Cerebellar cortex (tissue), 1 donor: Measurements from ENCODE around the gene USP26.
A peak's percentile ranks its signal among the peaks of the same experiment; 100 is the strongest.
"Not testable (repeated sequence)": the region's sequence is repeated elsewhere in the genome, so short reads cannot be mapped to it uniquely, and the experiment has no call there.

Source experiments
- DNase-seq: peaks from one replicate; pipeline ENCODE4 v3.0.0-alpha.2; 2015; ENCODE audit warnings: low spot score

USP26 gene, protein sequence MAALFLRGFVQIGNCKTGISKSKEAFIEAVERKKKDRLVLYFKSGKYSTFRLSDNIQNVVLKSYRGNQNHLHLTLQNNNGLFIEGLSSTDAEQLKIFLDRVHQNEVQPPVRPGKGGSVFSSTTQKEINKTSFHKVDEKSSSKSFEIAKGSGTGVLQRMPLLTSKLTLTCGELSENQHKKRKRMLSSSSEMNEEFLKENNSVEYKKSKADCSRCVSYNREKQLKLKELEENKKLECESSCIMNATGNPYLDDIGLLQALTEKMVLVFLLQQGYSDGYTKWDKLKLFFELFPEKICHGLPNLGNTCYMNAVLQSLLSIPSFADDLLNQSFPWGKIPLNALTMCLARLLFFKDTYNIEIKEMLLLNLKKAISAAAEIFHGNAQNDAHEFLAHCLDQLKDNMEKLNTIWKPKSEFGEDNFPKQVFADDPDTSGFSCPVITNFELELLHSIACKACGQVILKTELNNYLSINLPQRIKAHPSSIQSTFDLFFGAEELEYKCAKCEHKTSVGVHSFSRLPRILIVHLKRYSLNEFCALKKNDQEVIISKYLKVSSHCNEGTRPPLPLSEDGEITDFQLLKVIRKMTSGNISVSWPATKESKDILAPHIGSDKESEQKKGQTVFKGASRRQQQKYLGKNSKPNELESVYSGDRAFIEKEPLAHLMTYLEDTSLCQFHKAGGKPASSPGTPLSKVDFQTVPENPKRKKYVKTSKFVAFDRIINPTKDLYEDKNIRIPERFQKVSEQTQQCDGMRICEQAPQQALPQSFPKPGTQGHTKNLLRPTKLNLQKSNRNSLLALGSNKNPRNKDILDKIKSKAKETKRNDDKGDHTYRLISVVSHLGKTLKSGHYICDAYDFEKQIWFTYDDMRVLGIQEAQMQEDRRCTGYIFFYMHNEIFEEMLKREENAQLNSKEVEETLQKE

DNA sequence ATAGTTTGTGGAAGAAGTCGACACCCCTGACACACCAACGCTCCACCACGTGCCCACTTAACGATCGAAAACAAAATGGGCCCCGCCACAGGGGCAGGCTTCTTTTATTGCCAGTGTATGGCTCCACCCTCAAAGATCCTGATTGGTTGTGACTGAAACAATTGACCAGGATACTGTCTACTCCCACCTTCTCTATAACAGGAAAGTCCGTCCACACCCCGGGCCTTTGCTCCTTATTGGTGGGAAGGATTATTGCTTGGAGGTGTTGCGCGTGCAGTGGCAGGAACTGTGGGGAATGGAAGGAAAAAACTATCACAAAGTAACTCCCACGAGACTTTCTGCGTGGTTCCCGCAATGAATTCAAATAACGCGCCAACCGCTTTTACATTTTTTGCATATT, at the start of gene USP26:
Gene USP26 (minus strand): TSS at position 79 of the 400 bp plus-strand sequence. CDS start 68,889 bp downstream, outside the sequence.
- no peak for DNase-seq

- DNase-seq: no peak
Measured at GRCh38 chrX:133134282-133134681, 37.4 kb upstream of the USP26 start.

DNA sequence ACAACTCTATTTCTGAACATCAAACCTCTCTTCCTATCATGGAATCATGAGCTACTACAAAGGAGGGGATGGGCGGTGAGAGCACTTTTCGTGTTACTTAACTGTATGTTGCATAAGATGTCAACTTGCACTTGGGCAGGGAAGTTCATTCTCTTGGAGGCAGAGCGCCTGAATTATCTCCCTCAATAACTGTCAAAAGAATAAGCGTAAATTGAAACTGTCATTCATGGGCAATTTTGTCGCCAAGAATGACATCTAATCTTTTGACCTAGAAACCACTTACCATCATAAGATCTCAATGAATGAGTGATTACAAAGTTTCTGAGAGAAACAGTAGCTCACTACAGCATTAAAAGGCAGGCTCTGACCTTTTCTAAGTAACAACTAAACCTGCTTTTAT, 23.5 kb upstream of the USP26 start:
- DNase-seq: no peak

DNA sequence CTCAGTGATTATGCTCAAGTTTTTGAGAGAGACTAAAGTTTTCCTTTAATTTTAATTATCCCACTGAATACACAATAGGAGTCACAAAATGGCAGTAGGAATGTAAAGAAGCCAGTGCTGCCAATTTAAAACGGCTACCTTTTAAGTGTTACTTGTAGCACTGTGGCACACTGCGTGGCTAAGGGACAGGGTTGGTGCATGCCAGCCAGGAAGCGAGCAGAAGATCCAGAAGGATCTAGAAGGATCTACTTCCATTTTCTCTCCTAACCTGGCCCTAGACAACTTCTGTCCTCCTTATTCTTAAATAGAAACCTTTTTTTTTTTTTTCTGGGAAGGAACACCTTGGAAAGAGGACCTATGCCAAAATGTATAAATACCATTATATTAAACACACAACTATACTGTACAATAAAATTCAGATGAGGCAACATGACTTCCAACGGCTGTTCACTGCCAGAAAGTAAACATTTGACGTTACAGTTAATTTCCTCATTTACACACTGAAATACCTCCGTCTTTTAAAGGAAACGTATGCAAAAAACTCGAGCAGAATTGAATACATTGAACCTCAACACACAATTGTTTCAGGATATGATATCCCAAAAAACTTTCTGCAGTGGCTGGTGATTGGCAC, 2.7 kb downstream of the USP26 start:
- no peak for DNase-seq

DNA sequence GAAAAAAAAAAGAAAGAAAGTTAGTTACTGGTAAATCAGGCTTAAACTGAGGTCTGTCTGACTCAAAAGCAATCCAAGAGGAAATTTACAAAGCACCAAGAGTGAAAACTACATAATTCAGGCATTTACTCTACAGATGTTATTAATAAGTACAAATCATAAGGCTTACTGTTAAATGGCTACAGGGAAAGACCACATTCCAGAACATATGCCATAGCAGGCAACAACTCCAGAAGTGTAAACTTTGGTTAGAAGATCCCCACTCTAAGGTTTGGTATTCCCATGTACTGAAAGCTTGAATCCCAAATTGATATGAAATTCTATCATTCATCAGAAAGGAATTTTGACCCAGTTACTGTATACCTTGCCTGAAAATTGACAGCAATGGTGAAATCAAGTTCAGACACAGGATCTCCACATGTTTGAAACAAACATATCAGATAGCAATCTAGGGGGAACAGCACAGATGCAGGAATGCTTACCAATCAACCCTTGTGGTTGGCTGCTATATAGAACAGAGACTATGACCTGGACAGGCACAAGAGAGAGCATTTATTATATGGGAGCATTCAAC, 6.6 kb downstream of the USP26 start:
- no peak for DNase-seq

DNA sequence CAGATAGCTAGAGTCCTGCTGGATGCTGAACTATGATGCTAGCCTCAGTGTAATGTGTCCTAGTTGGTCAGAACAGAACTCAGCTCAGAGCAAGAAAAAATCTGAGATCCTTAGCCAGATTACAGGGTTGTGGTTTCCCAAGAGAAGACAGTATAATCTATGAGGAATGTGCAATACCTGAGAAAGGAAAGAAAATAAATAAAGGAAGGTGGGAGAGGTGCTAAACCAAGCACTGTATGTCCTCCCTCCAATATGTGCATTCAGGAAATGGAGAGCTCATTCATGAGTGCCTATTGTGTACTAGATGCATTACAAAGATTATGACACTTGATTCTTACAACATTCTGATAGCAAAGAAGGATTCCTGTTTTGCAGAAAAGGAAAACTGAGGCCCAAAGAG, 7.5 kb downstream of the USP26 start:
- peak; percentile 13 for DNase-seq

- no peak for DNase-seq
Measured at GRCh38 chrX:133085785-133086184, 11.1 kb downstream of the USP26 start.

- not testable (repeated sequence) for DNase-seq
Measured at GRCh38 chrX:133085056-133085455, 11.9 kb downstream of the USP26 start.

GRCh38 chrX:133083899-133084298, 13.0 kb downstream of the USP26 start:
- no peak for DNase-seq

- DNase-seq: no peak
Measured at GRCh38 chrX:133081990-133082389, 14.9 kb downstream of the USP26 start.

- not testable (repeated sequence) for DNase-seq
Measured at GRCh38 chrX:133077856-133078255, 19.1 kb downstream of the USP26 start.

DNA sequence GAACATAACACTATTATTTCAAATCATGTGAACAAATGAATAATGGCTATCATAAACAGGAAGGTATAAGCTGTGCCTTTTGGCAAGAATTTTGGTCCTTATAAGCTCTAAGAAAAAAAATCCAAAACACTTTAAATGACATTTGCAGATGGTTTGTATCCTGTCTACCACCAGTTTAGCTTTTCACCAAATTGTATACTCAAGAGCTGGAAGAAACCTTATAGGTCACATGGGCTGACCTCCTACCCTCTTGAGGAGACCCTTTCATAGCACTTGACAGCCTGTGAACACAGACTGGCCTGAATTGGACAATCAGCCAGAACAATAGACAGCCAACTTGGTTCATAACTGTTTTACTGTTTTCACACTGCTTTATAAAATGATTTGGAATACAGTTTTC, 24.3 kb downstream of the USP26 start:
- no peak for DNase-seq

DNA sequence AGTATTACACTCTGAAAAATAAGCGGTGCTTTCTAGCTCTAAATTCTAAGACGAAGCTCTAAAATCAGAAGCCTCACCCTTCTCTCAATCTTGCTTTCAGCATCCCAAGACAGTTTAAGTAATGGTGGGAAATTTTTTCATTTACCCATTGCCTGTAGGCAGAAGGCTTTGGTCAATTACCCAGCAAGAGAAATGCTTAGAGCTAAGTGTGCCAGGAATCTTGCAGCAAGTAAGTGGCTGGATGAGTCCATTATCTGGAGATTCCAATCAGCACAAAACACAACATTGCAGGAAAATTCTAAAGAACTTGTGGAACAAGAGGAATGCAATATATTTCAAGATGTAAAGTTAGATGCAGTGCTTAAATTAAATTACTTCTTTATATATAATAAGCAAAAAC, 28.4 kb downstream of the USP26 start:
- DNase-seq: peak; percentile 14

DNA sequence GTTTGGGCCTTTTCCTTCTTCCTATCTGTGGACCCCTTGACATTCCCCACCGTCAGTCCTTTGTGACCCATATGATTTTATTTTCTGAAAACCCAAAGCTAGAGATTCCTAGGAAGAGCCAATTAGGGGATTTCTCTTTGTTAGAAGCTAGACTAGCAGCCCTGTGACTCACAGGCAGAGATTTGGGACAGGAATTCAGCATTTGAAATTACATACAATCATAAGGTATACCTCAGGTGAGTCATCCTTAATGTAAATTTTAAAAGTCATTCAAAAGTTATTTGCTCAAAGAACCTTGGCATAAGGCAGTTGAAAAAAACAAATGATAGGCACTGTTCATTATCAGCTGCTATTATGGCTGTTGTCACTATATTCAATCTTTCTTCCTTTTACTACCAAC, 40.6 kb downstream of the USP26 start:
- peak; percentile 71 for DNase-seq

DNA sequence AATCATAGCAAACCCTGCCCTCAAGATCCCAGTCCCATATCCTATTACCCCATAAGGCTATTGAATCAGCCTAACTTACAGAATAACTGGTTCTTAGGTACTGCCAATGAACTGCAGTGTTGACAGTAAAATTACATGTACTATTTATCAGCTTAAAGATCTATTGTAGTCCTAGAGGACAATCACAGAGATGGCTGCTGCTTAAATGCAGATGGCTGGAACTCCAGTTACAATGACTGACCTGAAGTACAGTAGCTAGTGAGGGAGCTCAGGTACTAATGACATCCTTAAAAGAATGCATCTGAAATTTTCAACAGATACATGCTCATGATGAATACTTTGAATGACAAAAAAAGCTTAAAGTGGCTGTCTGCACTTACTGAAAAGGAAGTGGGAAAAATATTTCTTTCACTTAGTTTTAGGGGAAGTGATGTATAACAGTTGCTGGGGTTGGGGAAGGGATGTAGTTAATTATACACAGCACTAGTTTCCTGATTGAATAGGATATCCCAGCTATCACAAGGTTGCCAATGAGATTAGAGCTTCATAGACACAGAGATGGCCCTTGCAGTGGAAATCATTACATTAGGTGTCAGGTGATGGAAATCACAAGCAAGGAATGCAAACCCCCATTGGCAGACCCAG, 42.0 kb downstream of the USP26 start:
- peak; percentile 81 for DNase-seq

- peak; percentile 87 for DNase-seq
Measured at GRCh38 chrX:133053861-133054598, 42.9 kb downstream of the USP26 start.

- peak; percentile 77 for DNase-seq
Measured at GRCh38 chrX:133048751-133049150, 48.2 kb downstream of the USP26 start.

DNA sequence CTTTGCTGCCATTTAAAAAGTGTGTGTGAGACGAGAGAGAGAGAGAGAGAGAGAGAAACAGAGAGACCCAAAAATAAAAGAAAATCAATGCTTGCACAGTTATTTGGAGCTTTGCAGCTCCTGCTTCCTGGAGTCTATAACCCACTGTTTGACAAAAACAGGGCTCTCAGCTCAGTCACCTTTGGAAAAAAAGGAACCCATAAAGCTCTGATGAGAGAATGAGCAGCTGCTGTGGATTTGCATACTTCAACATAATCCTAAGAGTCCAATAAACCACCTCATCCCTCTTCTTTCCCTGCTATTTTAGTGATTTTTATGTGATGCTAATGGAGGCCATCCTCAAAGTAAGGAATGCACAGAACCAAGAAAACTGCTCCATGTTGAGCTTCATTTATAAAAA, 50.3 kb downstream of the USP26 start:
- DNase-seq: peak; percentile 57

- DNase-seq: peak; percentile 52
Measured at GRCh38 chrX:133045986-133046385, 50.9 kb downstream of the USP26 start.

GRCh38 chrX:133044145-133044786, 52.6 kb downstream of the USP26 start:
- DNase-seq: not testable (repeated sequence)
